HEK293T (cell line): ENCODE data around the gene DNAJC10.
A peak's percentile ranks its signal among the peaks of the same experiment; 100 is the strongest.
"Not testable (repeated sequence)": the region's sequence is repeated elsewhere in the genome, so short reads cannot be mapped to it uniquely, and the experiment has no call there.

Source experiments
- CTCF ChIA-PET: fragments of 350-600 bp; formaldehyde crosslinking; extraction: SDS; loops from one replicate; lab custom pipeline; 2021; ENCODE audit warnings: antibody characterized with exemption, inconsistent platforms; lab: Yijun Ruan, JAX
- POLR2A ChIA-PET: fragments of 350-600 bp; formaldehyde crosslinking; extraction: SDS; loops from one replicate; lab custom pipeline; 2020; ENCODE audit warnings: antibody characterized with exemption, inconsistent platforms; lab: Yijun Ruan, JAX
- DNase-seq: peaks from one replicate; pipeline ENCODE4 v3.0.0; 2012; ENCODE audit warnings: mixed read lengths; ENCODE audit errors: extremely low spot score
- ARNT ChIP-seq: fragments of 450-650 bp; IDR thresholded peaks from 2 replicates; pipeline ENCODE4 v1.6.1; 2017; ENCODE audit warnings: mild to moderate bottlenecking
- BHLHE40 ChIP-seq: fragments of 450-650 bp; IDR thresholded peaks from 2 replicates; pipeline ENCODE4 v1.6.1; 2016; ENCODE audit warnings: mild to moderate bottlenecking, moderate library complexity, borderline replicate concordance
- CTBP1 ChIP-seq: fragments of 450-650 bp; IDR thresholded peaks from 2 replicates; pipeline ENCODE4 v1.6.1; 2016; ENCODE audit warnings: borderline replicate concordance
- ELF4 ChIP-seq: fragments of 450-650 bp; IDR thresholded peaks from 2 replicates; pipeline ENCODE4 v1.6.1; 2017; ENCODE audit warnings: antibody characterized with exemption
- FOXA1 ChIP-seq: fragments of 450-650 bp; IDR thresholded peaks from 2 replicates; pipeline ENCODE4 v1.6.1; 2016; ENCODE audit warnings: mild to moderate bottlenecking
- FOXK2 ChIP-seq: fragments of 450-650 bp; IDR thresholded peaks from 2 replicates; pipeline ENCODE4 v1.6.1; 2016; ENCODE audit warnings: mild to moderate bottlenecking
- FOXM1 ChIP-seq: fragments of 450-650 bp; IDR thresholded peaks from 2 replicates; pipeline ENCODE4 v1.6.1; 2017; ENCODE audit warnings: mild to moderate bottlenecking, borderline replicate concordance
- HDGF ChIP-seq: fragments of 450-650 bp; IDR thresholded peaks from 2 replicates; pipeline ENCODE4 v1.6.1; 2017; ENCODE audit warnings: antibody characterized with exemption, borderline replicate concordance
- L3MBTL2 ChIP-seq: fragments of 450-650 bp; conservative IDR thresholded peaks from 2 replicates; pipeline ENCODE4 v1.6.1; 2016; ENCODE audit warnings: mild to moderate bottlenecking
- LEF1 ChIP-seq: fragments of 450-650 bp; IDR thresholded peaks from 2 replicates; pipeline ENCODE4 v1.6.1; 2017; ENCODE audit warnings: mild to moderate bottlenecking, borderline replicate concordance
- NFRKB ChIP-seq: fragments of 450-650 bp; IDR thresholded peaks from 2 replicates; pipeline ENCODE4 v1.6.1; 2016; ENCODE audit warnings: mild to moderate bottlenecking, moderate library complexity
- PKNOX1 ChIP-seq: fragments of 450-650 bp; IDR thresholded peaks from 2 replicates; pipeline ENCODE4 v1.6.1; 2016
- SP1 ChIP-seq: fragments of 450-650 bp; IDR thresholded peaks from 2 replicates; pipeline ENCODE4 v1.6.1; 2017
- SUZ12 ChIP-seq: fragments of 450-650 bp; IDR thresholded peaks from 2 replicates; pipeline ENCODE4 v1.6.1; 2016; ENCODE audit warnings: mild to moderate bottlenecking
- TARDBP ChIP-seq: fragments of 450-650 bp; IDR thresholded peaks from 2 replicates; pipeline ENCODE4 v1.6.1; 2016
- ZNF384 ChIP-seq: fragments of 450-650 bp; IDR thresholded peaks from 2 replicates; pipeline ENCODE4 v1.6.1; 2016

The DNAJC10 gene

GRCh38 chr2:182745061-182745460, 29.0 kb downstream of the DNAJC10 start:
- ChIA-PET CTCF (no interaction called here), POLR2A (no interaction called here)
- no peak for DNase-seq
- TF ChIP-seq FOXA1 (no peak), SP1 (no peak), NFRKB (no peak), FOXK2 (no peak), FOXM1 (no peak), L3MBTL2 (no peak), CTBP1 (no peak), TARDBP (no peak), PKNOX1 (no peak), ELF4 (no peak)

GRCh38 chr2:182745894-182746293, 29.8 kb downstream of the DNAJC10 start:
- POLR2A ChIA-PET, CTCF ChIA-PET, DNase-seq: not testable (repeated sequence)

- CTCF ChIA-PET = interaction anchor here (1.2 kb wide), 1 partner anchor 13 kb away, joined by 4 read pairs; no protein-coding TSS in a partner anchor
- POLR2A ChIA-PET = no interaction called here
- TF ChIP-seq ELF4 (no peak), ZNF384 (no peak), HDGF (no peak), PKNOX1 (no peak), ARNT (no peak), SUZ12 (no peak), LEF1 (no peak), NFRKB (no peak), FOXA1 (no peak), L3MBTL2 (no peak), TARDBP (no peak), SP1 (no peak), CTBP1 (no peak), BHLHE40 (no peak), FOXM1 (no peak), FOXK2 (no peak)
- DNase-seq = no peak
Observed at GRCh38 chr2:182754231-182754630, 38.2 kb downstream of the DNAJC10 start.

- ChIA-PET POLR2A (no interaction called here), CTCF (interaction anchor here (1.3 kb wide), 1 partner anchor 9 kb away, joined by 8 read pairs; no protein-coding TSS in a partner anchor)
- TF ChIP-seq FOXK2 (no peak), CTBP1 (no peak), L3MBTL2 (no peak), LEF1 (no peak), PKNOX1 (no peak), BHLHE40 (no peak), SP1 (no peak), NFRKB (no peak), HDGF (no peak), ARNT (no peak), FOXM1 (no peak)
- DNase-seq = no peak
Observed at GRCh38 chr2:182758379-182758778, 42.3 kb downstream of the DNAJC10 start.

- DNase-seq = no peak
- TF ChIP-seq PKNOX1 (no peak), ARNT (no peak)
- ChIA-PET CTCF (no interaction called here), POLR2A (no interaction called here)
Observed at GRCh38 chr2:182761903-182762302, 45.8 kb downstream of the DNAJC10 start.

- CTCF ChIA-PET = interaction anchor here (0.6 to 1.7 kb wide), 4 partner anchors 10 to 577 kb away, joined by 3 to 9 read pairs (median 3); no protein-coding TSS in a partner anchor
Observed at GRCh38 chr2:182763311-182763912, 47.4 kb downstream of the DNAJC10 start.

More at GRCh38 chr2:182763311-182763912, 47.4 kb downstream of the DNAJC10 start:
- no peak for TF ChIP-seq FOXM1
- no peak for TF ChIP-seq ARNT
- no peak for TF ChIP-seq BHLHE40
- peak; percentile 36 for DNase-seq
- POLR2A ChIA-PET = no interaction called here
